Activated T-helper 2 cell treated with anti-CD3 and anti-CD28 coated beads, Interferon-gamma antibody, Interleukin-2, Interleukin-4, amounts not matched to agents 10 μg/mL and 5 μg/mL and 100 μg/mL, durations not matched to agents 14 hours and 24 hours and 36 hours (primary cell): ENCODE data around the gene FANCD2. TPM values are rescaled to one million over a fixed set of nuclear protein-coding genes. Genes with fewer than 3 reads are reported as not detected.
"Not testable (repeated sequence)": the region's sequence is repeated elsewhere in the genome, so short reads cannot be mapped to it uniquely, and the experiment has no call there.

Source experiments
- DNase-seq: peaks from one replicate; pipeline ENCODE4 v3.0.0; 2021; ENCODE audit warnings: low spot score
- H3K27ac Mint-ChIP-seq: one replicate; pipeline ENCODE4 v1.8.0; 2021; ENCODE audit warnings: mixed read lengths
- H3K27me3 Mint-ChIP-seq: one replicate; pipeline ENCODE4 v1.8.0; 2021; ENCODE audit warnings: low read depth, mixed read lengths
- H3K36me3 Mint-ChIP-seq: one replicate; pipeline ENCODE4 v1.8.0; 2021; ENCODE audit warnings: low read depth, mixed read lengths
- H3K4me1 Mint-ChIP-seq: one replicate; pipeline ENCODE4 v1.8.0; 2021; ENCODE audit warnings: low read depth, mixed read lengths
- H3K4me3 Mint-ChIP-seq: one replicate; pipeline ENCODE4 v1.8.0; 2021; ENCODE audit warnings: low read depth, mild to moderate bottlenecking, moderate library complexity, mixed read lengths
- H3K9me3 Mint-ChIP-seq: one replicate; pipeline ENCODE4 v1.8.0; 2021; ENCODE audit warnings: mixed read lengths
- intact Hi-C: fragments of 100-400 bp; cut with micrococcal nuclease; formaldehyde crosslinking; loops from one replicate; pipeline ENCODE4 v1.15.1; 2023
- total RNA-seq: library from RNA; stranded (reverse); gene quantifications from 2 replicates; pipeline ENCODE4 v1.2.3, GENCODE V29; 2022

The FANCD2 gene
- total RNA-seq, 1 donor from 2014 or later, result 54.4 TPM

DNA sequence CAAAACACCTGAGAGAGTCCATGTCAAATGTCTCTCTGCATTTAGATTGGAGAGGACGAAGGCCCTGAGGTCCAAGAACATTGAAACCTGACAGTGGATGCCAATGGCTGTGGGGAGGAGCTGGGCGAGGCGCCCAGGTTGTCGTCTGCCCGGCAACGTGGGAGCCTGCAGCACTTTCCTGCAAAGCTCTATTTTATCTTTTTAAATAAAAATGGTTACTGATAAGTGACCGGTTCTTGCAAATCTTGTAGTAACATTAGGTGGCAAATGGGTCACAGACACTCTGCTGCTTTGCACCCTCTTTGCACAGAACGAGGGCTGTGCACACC, 19.5 kb upstream of the FANCD2 start:
- no peaks in the 10 kb centered on the region for H3K9me3 Mint-ChIP-seq
- intact Hi-C loops, result no loop called here

DNA sequence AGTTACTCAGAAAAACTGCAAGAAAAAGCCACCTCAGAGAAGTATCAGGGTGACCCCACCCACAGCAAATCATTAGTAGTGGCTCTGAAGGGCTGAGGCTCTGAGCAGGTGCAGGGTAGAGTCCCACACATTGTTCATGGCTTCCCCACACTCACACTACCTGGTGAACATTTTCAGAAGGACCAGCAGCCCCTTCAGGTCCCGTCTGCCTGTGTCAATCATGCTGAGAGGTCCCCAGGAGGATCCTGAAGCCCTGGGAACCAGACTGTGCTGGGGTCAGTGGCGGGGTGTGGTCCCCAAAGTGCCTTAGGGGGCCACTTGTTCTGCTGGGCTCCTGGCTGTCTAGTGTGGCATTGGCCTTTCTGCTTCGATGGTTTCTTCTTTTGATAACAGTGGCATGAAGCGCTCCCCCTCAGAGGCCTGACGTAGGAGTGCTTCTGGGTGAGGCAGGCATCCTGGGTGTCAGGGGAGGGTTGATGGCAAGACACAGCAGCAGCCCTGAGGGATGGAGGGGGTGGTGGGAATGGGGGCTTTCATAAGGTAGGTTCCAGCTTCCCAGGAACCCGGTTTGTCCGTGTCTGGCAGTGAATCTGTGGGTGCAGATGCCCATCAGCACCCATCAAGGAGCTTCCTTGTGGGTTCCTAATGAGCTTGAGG, 19.0 kb upstream of the FANCD2 start:
- Mint-ChIP-seq H3K36me3 (peaks cover 18% of the 10 kb centered on the region), H3K27ac (no peak overlapping the region), H3K4me3 (no peak overlapping the region), H3K4me1 (peaks cover 14% of the 10 kb centered on the region), H3K27me3 (no peaks in the 10 kb centered on the region), H3K9me3 (no peaks in the 10 kb centered on the region)
- no peak for DNase-seq
- intact Hi-C loops, result no loop called here

More for the DNA sequence above, 19.5 kb upstream of the FANCD2 start:
- Mint-ChIP-seq H3K27ac (no peak overlapping the region), H3K36me3 (peaks cover 18% of the 10 kb centered on the region), H3K27me3 (no peaks in the 10 kb centered on the region), H3K4me3 (no peak overlapping the region), H3K4me1 (peaks cover 13% of the 10 kb centered on the region)
- DNase-seq, result no peak

DNA sequence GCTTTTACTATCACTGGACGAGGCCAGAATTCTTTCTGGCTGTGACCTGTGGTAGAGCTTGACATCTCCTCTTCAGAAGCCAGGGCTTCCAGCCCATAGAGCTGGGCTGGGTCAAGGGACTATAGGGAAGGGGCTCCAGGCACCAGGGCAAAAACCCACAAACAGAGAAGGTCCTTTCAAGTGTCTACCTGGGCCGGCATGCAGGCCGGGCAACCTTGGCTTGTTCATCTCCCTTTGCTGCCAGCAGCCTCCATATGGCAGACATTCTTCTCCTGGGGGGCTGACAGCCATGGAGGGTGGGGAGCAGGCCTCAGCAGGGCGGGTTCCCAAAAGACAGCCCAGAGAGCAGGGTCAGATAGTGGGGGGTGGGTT, 18.0 kb upstream of the FANCD2 start:
- intact Hi-C loops, H3K27ac Mint-ChIP-seq, H3K4me3 Mint-ChIP-seq, H3K9me3 Mint-ChIP-seq, DNase-seq, H3K27me3 Mint-ChIP-seq: not testable (repeated sequence)
- Mint-ChIP-seq H3K36me3 (peaks cover 11% of the 10 kb centered on the region), H3K4me1 (peaks cover 14% of the 10 kb centered on the region)

DNA sequence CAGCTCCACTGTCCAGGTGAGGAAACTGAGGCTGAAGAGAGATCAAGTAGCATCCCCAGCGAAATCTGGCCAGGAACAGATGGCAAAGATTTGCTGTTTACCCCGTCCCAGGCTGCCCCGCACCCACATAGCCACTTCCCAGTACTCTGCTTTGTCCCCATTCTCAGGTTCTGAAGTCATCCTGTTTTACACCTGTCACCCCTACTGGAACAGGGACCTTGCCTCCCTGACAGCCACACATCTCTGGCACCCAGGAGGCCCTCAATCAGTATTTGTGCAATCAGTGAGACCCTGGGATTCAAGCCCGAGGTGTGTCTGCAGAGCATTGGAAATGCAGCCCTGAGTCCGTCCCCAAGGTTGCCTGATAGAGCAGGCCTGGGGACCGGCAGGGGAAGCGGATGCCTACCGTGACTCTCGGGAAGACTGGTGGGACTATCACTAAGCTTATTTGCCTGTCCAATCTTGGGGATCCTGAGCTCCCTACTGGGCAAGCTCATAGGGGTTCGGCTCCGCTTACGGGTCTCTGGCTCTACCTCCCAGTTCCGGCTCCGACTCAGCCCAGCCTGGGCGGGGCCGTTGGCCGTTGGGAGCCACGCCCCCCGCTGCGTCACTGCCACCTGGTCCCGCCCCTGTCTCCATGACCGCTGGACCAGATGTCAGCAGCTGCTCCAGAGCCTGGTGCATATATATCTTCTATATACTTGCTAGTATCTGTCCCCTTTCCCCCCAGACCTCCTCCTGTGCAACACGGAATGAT, 17.5 kb upstream of the FANCD2 start:
- Mint-ChIP-seq H3K27ac (no peak overlapping the region), H3K4me1 (peaks cover 14% of the 10 kb centered on the region)
- intact Hi-C loops, result no loop called here

DNA sequence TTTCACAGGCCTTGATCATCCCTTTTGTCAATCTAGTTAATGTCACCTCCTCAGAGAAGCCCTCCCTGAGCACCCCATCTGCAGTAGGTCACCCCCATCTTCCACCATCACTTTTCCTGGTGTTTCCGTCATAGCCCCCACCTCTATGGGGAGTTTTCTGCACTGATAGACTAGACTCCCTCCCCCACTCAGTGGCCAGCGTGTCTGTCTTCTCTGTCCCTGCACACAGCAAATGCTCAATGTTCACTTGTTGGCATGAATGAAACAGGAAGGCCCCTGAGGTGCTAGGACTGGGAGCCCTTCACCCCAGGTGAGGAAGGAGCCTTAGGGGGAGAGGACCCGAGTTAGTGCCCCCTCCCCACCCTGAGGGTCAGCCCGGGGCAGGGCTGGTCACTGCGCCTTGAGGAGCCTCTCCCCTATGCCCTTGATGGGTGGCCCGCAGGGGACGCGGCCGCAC, 15.8 kb upstream of the FANCD2 start:
- Mint-ChIP-seq H3K4me1 (peaks cover 14% of the 10 kb centered on the region), H3K9me3 (no peaks in the 10 kb centered on the region), H3K4me3 (peak overlapping the region; percentile 42), H3K27me3 (no peaks in the 10 kb centered on the region), H3K36me3 (no peaks in the 10 kb centered on the region), H3K27ac (no peak overlapping the region)
- intact Hi-C loops, result loop anchor here (2.0 kb wide), 1 partner anchor 78 kb away; the partner anchor contains the start of gene CRELD1
- DNase-seq, result no peak

More for the DNA sequence above, 17.5 kb upstream of the FANCD2 start:
- peaks cover 6% of the 10 kb centered on the region for H3K36me3 Mint-ChIP-seq
- no peaks in the 10 kb centered on the region for H3K9me3 Mint-ChIP-seq
- peak overlapping the region; percentile 47 for H3K4me3 Mint-ChIP-seq
- DNase-seq, result peak; percentile 76
- H3K27me3 Mint-ChIP-seq, result no peaks in the 10 kb centered on the region

DNA sequence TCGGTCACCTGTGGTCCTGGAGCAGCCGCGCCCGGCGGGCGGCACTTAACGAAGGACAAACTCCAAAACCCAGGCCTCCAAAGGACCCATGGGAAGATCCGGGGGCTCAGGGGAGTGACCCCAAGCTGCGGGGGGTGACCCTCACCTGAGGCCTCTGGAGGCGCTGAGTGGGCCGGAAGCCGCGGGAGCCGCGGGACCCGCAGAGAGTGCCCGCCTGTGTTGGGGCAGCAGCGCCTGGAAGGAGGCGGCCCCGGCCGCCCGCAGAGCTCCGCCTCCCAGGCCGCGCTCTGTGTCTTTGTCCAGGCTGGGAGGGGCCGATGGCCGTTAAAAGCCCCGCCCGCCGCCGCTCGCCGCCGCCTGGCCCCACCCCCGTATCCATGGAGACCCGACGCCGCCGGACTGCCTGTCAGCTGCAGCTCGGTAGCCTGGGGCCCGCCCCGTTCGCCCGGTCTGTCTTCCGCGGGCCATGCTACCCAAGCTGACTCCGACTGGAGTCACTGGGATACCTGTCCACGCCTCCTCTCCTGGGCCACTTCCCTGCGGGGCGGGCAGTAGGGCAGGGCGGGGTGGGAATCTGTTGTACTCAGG, 15.3 kb upstream of the FANCD2 start:
- Mint-ChIP-seq H3K36me3 (no peaks in the 10 kb centered on the region), H3K4me1 (peaks cover 14% of the 10 kb centered on the region), H3K27ac (no peak overlapping the region), H3K27me3 (no peaks in the 10 kb centered on the region), H3K9me3 (no peaks in the 10 kb centered on the region), H3K4me3 (peak overlapping the region; percentile 42)
- intact Hi-C loops, result loop anchor here (1.0 to 2.0 kb wide), 2 partner anchors 25 to 78 kb away; partner anchors contain the start of genes CRELD1 and EMC3
- DNase-seq, result peak; percentile 86

DNA sequence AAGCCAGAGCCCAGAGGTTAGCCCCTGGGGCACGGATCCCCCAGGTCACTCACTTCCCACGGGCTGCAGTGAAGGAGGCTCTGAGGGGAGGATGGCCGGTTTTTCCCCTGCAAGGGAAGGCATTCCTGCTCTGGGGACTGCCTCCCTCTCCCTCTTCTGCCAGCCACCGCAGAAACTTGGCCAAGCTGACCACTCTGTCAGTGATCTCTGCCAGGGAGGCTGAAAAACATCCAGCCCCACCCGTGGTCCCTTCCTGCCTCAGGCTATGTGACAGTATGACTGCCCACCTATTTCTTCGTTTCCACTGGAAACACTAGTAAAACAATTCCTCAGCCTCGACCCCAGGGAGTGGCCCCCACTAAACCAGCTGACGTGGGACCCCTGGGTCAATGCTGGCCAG, 14.6 kb upstream of the FANCD2 start:
- H3K9me3 Mint-ChIP-seq, result no peaks in the 10 kb centered on the region
- intact Hi-C loops, result loop anchor here (1.0 to 2.0 kb wide), 2 partner anchors 25 to 79 kb away; partner anchors contain the start of genes CRELD1 and EMC3
- peak overlapping the region; percentile 21 for H3K4me3 Mint-ChIP-seq
- DNase-seq, result no peak
- no peaks in the 10 kb centered on the region for H3K27me3 Mint-ChIP-seq
- H3K27ac Mint-ChIP-seq, result no peak overlapping the region
- no peaks in the 10 kb centered on the region for H3K36me3 Mint-ChIP-seq
- peaks cover 14% of the 10 kb centered on the region for H3K4me1 Mint-ChIP-seq

DNA sequence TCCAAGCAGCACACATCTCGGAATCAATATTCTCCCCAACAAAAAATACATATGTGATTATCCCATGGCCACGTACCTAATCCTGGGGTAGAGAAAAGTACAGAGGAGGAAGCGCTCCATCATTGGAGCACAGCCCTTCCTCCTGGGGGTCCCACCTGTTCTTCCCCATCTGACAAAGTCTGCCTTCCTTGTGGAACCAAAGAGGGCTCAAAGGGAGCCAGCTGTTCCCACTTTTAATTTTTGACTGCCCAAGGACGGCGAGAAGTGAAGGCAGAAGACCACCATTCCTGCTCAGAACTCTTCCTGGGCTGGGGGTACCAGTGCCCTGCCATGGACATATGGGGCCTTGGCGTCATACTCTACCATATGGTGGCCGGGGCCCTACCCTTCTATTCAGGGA, 14.1 kb upstream of the FANCD2 start:
- no peak for DNase-seq
- H3K27ac Mint-ChIP-seq, result no peak overlapping the region
- peaks cover under 1% of the 10 kb centered on the region for H3K36me3 Mint-ChIP-seq
- H3K4me3 Mint-ChIP-seq, result no peak overlapping the region
- H3K27me3 Mint-ChIP-seq, result no peaks in the 10 kb centered on the region
- peaks cover 14% of the 10 kb centered on the region for H3K4me1 Mint-ChIP-seq
- H3K9me3 Mint-ChIP-seq, result no peaks in the 10 kb centered on the region
- intact Hi-C loops, result no loop called here

DNA sequence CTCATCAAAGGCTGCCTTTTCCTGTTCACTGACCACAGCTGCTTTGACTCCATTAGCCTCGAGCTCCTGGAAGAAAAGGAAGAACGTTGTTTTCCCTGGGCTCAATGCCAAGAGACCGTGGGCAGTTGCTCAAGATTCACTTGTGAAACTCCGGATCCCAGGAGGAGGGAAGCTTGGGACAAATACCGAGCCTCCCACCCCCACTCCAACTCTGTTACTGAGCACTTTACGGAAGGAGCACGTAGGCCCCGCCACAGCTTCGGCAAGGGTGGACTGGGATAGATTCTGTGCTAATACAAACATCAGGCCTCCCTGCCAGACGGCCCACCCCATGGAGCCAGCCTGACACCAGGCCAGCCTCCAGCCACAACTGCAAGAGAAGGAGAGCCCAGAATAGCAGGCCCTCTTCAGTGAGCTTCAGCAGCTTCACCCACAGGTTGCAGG, 10.8 kb upstream of the FANCD2 start:
- no peak overlapping the region for H3K27ac Mint-ChIP-seq
- intact Hi-C loops, result no loop called here
- DNase-seq, result no peak
- H3K36me3 Mint-ChIP-seq, result peaks cover 16% of the 10 kb centered on the region
- no peaks in the 10 kb centered on the region for H3K9me3 Mint-ChIP-seq
- no peaks in the 10 kb centered on the region for H3K27me3 Mint-ChIP-seq
- no peak overlapping the region for H3K4me3 Mint-ChIP-seq
- H3K4me1 Mint-ChIP-seq, result peaks cover 14% of the 10 kb centered on the region

DNA sequence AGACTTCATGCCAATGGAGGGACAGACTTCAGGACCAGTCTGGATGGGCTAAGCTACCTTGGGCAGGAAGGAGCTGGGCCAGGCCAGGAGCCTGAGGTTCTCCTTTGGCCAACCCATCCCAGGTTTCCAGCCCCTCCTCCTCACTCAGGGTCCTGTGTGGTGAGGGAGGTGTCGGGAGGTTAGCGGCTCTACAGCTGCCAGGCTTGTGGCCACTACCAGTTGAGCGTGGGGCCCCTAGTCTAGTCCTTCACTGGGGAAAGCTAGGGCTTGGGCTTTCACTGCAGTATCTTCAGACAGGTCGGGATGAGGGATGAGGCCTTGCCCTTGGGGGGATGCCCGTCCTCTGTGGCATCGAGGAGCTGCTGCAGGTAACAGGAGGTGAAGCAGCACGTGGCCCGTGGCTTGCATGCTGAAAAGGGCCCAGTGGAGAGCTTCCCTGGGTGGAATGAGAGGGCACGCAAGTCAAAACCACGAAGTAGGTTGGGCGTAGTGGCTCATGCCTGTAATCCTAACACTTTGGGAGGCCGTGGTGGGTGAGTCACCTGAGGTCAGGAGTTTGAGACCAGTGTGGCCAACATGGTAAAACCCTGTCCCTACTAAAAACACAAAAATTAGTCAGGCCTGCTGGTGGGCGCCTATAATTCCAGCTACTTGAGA, 8.5 kb upstream of the FANCD2 start:
- intact Hi-C loops, result loop anchor here (1.0 kb wide), 1 partner anchor 9 kb away; the partner anchor contains the start of gene FANCD2
- no peak overlapping the region for H3K27ac Mint-ChIP-seq
- H3K4me1 Mint-ChIP-seq, result peaks cover 11% of the 10 kb centered on the region
- H3K27me3 Mint-ChIP-seq, result no peaks in the 10 kb centered on the region
- H3K9me3 Mint-ChIP-seq, result no peaks in the 10 kb centered on the region
- H3K36me3 Mint-ChIP-seq, result peaks cover 28% of the 10 kb centered on the region
- no peak overlapping the region for H3K4me3 Mint-ChIP-seq
- DNase-seq, result no peak

DNA sequence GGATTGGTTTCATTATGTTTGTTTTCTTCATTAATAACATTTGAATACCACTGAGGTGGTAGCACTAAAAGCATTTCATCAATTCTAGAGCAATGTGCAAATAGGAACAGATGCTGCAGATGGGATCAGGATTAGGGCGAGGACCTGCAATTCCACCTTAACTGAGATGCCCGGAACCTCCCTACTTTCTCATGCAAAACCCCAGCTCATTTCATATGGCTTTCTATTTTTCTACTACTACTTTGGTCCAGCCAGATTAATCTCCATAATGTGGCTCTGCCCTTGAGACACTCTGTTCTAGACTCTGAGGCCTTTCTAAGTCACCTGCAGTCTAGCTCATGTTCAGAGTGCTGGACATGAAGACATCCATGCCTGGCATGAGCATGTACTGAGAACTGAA, 7.4 kb upstream of the FANCD2 start:
- not testable (repeated sequence) for H3K4me3 Mint-ChIP-seq, H3K27me3 Mint-ChIP-seq, H3K27ac Mint-ChIP-seq, H3K9me3 Mint-ChIP-seq, DNase-seq
- intact Hi-C loops, result loop anchor here (1.0 kb wide), 1 partner anchor 7 kb away; the partner anchor contains the start of gene FANCD2
- Mint-ChIP-seq H3K4me1 (peaks cover 13% of the 10 kb centered on the region), H3K36me3 (peaks cover 37% of the 10 kb centered on the region)

DNA sequence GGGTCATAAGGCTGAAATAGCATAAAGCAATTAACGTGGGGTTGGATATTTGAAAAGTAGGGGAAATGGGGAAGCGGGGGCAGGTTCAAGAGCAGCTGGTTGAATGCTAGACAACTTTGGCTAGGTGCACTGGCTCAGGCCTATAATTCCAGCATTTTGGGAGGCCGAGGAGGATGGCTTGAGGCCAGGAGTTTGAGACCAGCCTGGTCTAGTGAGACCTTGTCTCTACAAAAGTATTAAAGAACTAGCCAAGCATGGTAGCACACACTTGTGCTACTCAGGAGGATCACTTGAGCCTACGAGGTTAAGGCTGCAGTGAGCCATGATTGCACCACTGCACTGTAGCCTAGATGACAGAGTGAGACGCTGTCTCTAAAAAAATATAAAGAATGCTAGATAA, 6.9 kb upstream of the FANCD2 start:
- H3K27me3 Mint-ChIP-seq, result no peaks in the 10 kb centered on the region

More for the DNA sequence above, 6.9 kb upstream of the FANCD2 start:
- no peak overlapping the region for H3K27ac Mint-ChIP-seq
- H3K9me3 Mint-ChIP-seq, result no peaks in the 10 kb centered on the region
- peaks cover 13% of the 10 kb centered on the region for H3K4me1 Mint-ChIP-seq
- intact Hi-C loops, result no loop called here
- no peak for DNase-seq
- H3K4me3 Mint-ChIP-seq, result no peak overlapping the region
- peaks cover 37% of the 10 kb centered on the region for H3K36me3 Mint-ChIP-seq
